ENCODE data around the gene GNPTAB. TPM values are rescaled to one million over a fixed set of nuclear protein-coding genes. Genes with fewer than 3 reads are reported as not detected.

Gene GNPTAB
- total RNA-seq, 1 experiment from 2014 or later = 14.8 TPM

GRCh38 chr12:101804409-101804808 is 26.4 kb downstream of the GNPTAB start:
- Mint-ChIP-seq H3K4me1 (ENCODE audit: insufficient read depth, unreplicated experiment) (no peaks in the 10 kb centered on the region), H3K27ac (ENCODE audit: low read depth, unreplicated experiment) (no peak overlapping the region), H3K4me3 (ENCODE audit: unreplicated experiment) (no peak overlapping the region), H3K9me3 (ENCODE audit: unreplicated experiment) (no peaks in the 10 kb centered on the region), H3K27me3 (ENCODE audit: insufficient read depth, unreplicated experiment) (no peaks in the 10 kb centered on the region), H3K36me3 (ENCODE audit: insufficient read depth, unreplicated experiment) (no peaks in the 10 kb centered on the region)
- no peak for TF ChIP-seq CTCF (IDR thresholded peaks at IDR 0.05; ENCODE audit: unreplicated experiment)
- intact Hi-C loops (cut with micrococcal nuclease) = no loop called here
- POLR2A ChIA-PET = no interaction called here
- DNase-seq (ENCODE audit: unreplicated experiment) = no peak
- CTCF ChIA-PET = interaction anchor here (2.2 kb wide), 1 partner anchor 31 kb away, joined by 10 read pairs; no protein-coding TSS in a partner anchor
- no TSS peak for BruUV-seq (replicated peaks)

GRCh38 chr12:101803978-101804377 is 26.8 kb downstream of the GNPTAB start:
- H3K4me3 Mint-ChIP-seq (ENCODE audit: unreplicated experiment) = no peak overlapping the region
- DNase-seq (ENCODE audit: unreplicated experiment) = no peak
- H3K27me3 Mint-ChIP-seq (ENCODE audit: insufficient read depth, unreplicated experiment) = no peaks in the 10 kb centered on the region
- no peaks in the 10 kb centered on the region for H3K9me3 Mint-ChIP-seq (ENCODE audit: unreplicated experiment)
- no peaks in the 10 kb centered on the region for H3K36me3 Mint-ChIP-seq (ENCODE audit: insufficient read depth, unreplicated experiment)
- intact Hi-C loops (cut with micrococcal nuclease) = no loop called here
- no peak overlapping the region for H3K27ac Mint-ChIP-seq (ENCODE audit: low read depth, unreplicated experiment)
- POLR2A ChIA-PET = no interaction called here
- CTCF ChIA-PET = interaction anchor here (0.6 kb wide), 1 partner anchor 382 kb away, joined by 3 read pairs; no protein-coding TSS in a partner anchor
- no TSS peak for BruUV-seq (replicated peaks)
- no peak for TF ChIP-seq CTCF (IDR thresholded peaks at IDR 0.05; ENCODE audit: unreplicated experiment)
- no peaks in the 10 kb centered on the region for H3K4me1 Mint-ChIP-seq (ENCODE audit: insufficient read depth, unreplicated experiment)

- H3K36me3 Mint-ChIP-seq (ENCODE audit: insufficient read depth, unreplicated experiment) = no peaks in the 10 kb centered on the region
- intact Hi-C loops (cut with micrococcal nuclease) = no loop called here
- H3K27me3 Mint-ChIP-seq (ENCODE audit: insufficient read depth, unreplicated experiment) = no peaks in the 10 kb centered on the region
- TF ChIP-seq CTCF (IDR thresholded peaks at IDR 0.05; ENCODE audit: unreplicated experiment) = no peak
- H3K4me3 Mint-ChIP-seq (ENCODE audit: unreplicated experiment) = no peak overlapping the region
- H3K4me1 Mint-ChIP-seq (ENCODE audit: insufficient read depth, unreplicated experiment) = no peaks in the 10 kb centered on the region
- no peaks in the 10 kb centered on the region for H3K9me3 Mint-ChIP-seq (ENCODE audit: unreplicated experiment)
- no peak overlapping the region for H3K27ac Mint-ChIP-seq (ENCODE audit: low read depth, unreplicated experiment)
- ChIA-PET POLR2A (interaction anchor here (1.4 kb wide), 1 partner anchor 11 kb away, joined by 3 read pairs; no protein-coding TSS in a partner anchor), CTCF (interaction anchor here (0.8 kb wide), 1 partner anchor 21 kb away, joined by 3 read pairs; no protein-coding TSS in a partner anchor)
- no TSS peak for BruUV-seq (replicated peaks)
- no peak for DNase-seq (ENCODE audit: unreplicated experiment)
Measured at GRCh38 chr12:101802486-101802885, 28.3 kb downstream of the GNPTAB start.

- CTCF ChIA-PET = interaction anchor here (0.9 kb wide), 1 partner anchor 30 kb away, joined by 3 read pairs; no protein-coding TSS in a partner anchor
- no peak overlapping the region for H3K4me3 Mint-ChIP-seq (ENCODE audit: unreplicated experiment)
- POLR2A ChIA-PET = interaction anchor here (1.3 kb wide), 1 partner anchor 30 kb away, joined by 3 read pairs; no protein-coding TSS in a partner anchor
- BruUV-seq (replicated peaks) = no TSS peak
- intact Hi-C loops (cut with micrococcal nuclease) = no loop called here
- DNase-seq (ENCODE audit: unreplicated experiment) = no peak
- H3K27me3 Mint-ChIP-seq (ENCODE audit: insufficient read depth, unreplicated experiment) = no peaks in the 10 kb centered on the region
- H3K4me1 Mint-ChIP-seq (ENCODE audit: insufficient read depth, unreplicated experiment) = no peaks in the 10 kb centered on the region
- H3K9me3 Mint-ChIP-seq (ENCODE audit: unreplicated experiment) = no peaks in the 10 kb centered on the region
- no peak overlapping the region for H3K27ac Mint-ChIP-seq (ENCODE audit: low read depth, unreplicated experiment)
- no peak for TF ChIP-seq CTCF (IDR thresholded peaks at IDR 0.05; ENCODE audit: unreplicated experiment)
- H3K36me3 Mint-ChIP-seq (ENCODE audit: insufficient read depth, unreplicated experiment) = no peaks in the 10 kb centered on the region
Measured at GRCh38 chr12:101799774-101800173, 31.0 kb downstream of the GNPTAB start.
